HepG2 (cell line): ENCODE measurements around the gene LEFTY2. TPM values are rescaled to one million over a fixed set of nuclear protein-coding genes. Genes with fewer than 3 reads are reported as not detected.

Experiments used
- ATAC-seq: fragments of 200-7000 bp; cut with Tn5 transposase; 3 replicates; pipeline ENCODE4 v1.9.1; 2020; ENCODE audit warnings: mild to moderate bottlenecking, moderate library complexity
- BruUV-seq: library from RNA; stranded (reverse); fragments of 400-500 nt; replicated peaks from 2 replicates; lab custom pipeline; 2021; lab: Mats Ljungman, UMichigan
- CTCF ChIA-PET: fragments of 300-600 bp; formaldehyde crosslinking; extraction: SDS; loops from one replicate; lab custom pipeline; 2021; ENCODE audit warnings: low total read pairs, inconsistent platforms, low intra/inter-chr PET ratio; lab: Yijun Ruan, JAX
- POLR2A ChIA-PET: fragments of 350-600 bp; sonication (Branson Sonifier 250); formaldehyde crosslinking; loops from one replicate; lab custom pipeline; 2020; ENCODE audit warnings: antibody characterized with exemption, inconsistent platforms; lab: Yijun Ruan, JAX
- DNase-seq: peaks from one replicate; pipeline ENCODE4 v3.0.0-alpha.2; 2015; ENCODE audit warnings: low spot score
- FAIRE-seq: peaks from 3 replicates; lab custom pipeline; 2011; peaks lifted over from hg19 to GRCh38; lab: Jason Lieb, UNC
- H2AFZ ChIP-seq: one replicate; pipeline ENCODE4 v1.6.1; 2011; ENCODE audit warnings: low read length, inconsistent platforms
- H3K27ac ChIP-seq: fragments of 300-600 bp; 3 replicates; pipeline ENCODE4 v1.8.0; 2011; ENCODE audit warnings: mixed run types, mild to moderate bottlenecking, mixed read lengths, low read length, inconsistent platforms; ENCODE audit not compliant: insufficient read depth; ENCODE audit errors: extremely low read length
- H3K27me3 ChIP-seq, 2 experiments: fragments of 200-600 bp in 1 of 2; 2 replicates in 1 of 2; 3 replicates in 1 of 2; pipeline versions ENCODE4 v1.6.0 to v1.8.0; 2011; ENCODE audit warnings: low read length in 2 of 2, mild to moderate bottlenecking in 2 of 2, moderate library complexity in 2 of 2, inconsistent platforms in 1 of 2; ENCODE audit not compliant: insufficient read depth in 2 of 2, control insufficient read depth in 1 of 2
- H3K36me3 ChIP-seq, 2 experiments: fragments of 200-600 bp in 1 of 2; replicated peaks in 1 of 2; 2 replicates in 1 of 2; 3 replicates in 1 of 2; pipeline versions ENCODE4 v1.5.1 to v1.8.0; 2011; ENCODE audit warnings: low read length in 2 of 2, inconsistent platforms in 1 of 2; ENCODE audit not compliant: insufficient read depth in 2 of 2, control insufficient read depth in 1 of 2
- H3K4me1 ChIP-seq: 2 replicates; pipeline ENCODE4 v1.5.1; 2012; ENCODE audit warnings: low read length, inconsistent platforms; ENCODE audit not compliant: insufficient read depth
- H3K4me2 ChIP-seq: 2 replicates; pipeline ENCODE4 v1.6.0; 2011; ENCODE audit warnings: low read depth, low read length, inconsistent platforms
- H3K4me3 ChIP-seq, 3 experiments: fragments of 200-600 bp in 1 of 3; sonication (generic), shearing (Covaris generic) in 1 of 3; replicated peaks in 1 of 3; 2 replicates each; pipeline ENCODE4 v1.5.1; 2011 to 2016; ENCODE audit warnings: low read length in 3 of 3, inconsistent platforms in 2 of 3, low read depth in 2 of 3, mild to moderate bottlenecking in 2 of 3, control low read depth in 1 of 3, mixed read lengths in 1 of 3; ENCODE audit not compliant: insufficient read depth in 1 of 3
- H3K79me2 ChIP-seq: one replicate; pipeline ENCODE4 v1.6.1; 2011; ENCODE audit warnings: low read length, inconsistent platforms; ENCODE audit not compliant: insufficient read depth
- H3K9ac ChIP-seq: 2 replicates; pipeline ENCODE4 v1.6.0; 2011; ENCODE audit warnings: mild to moderate bottlenecking, low read depth, low read length, inconsistent platforms; ENCODE audit not compliant: insufficient read depth
- H3K9me3 ChIP-seq: 2 replicates; pipeline ENCODE4 v1.5.1; 2012; ENCODE audit warnings: mild to moderate bottlenecking, low read length
- H4K20me1 ChIP-seq: 2 replicates; pipeline ENCODE4 v1.6.0; 2011; ENCODE audit warnings: inconsistent platforms, mild to moderate bottlenecking, low read length, moderate library complexity; ENCODE audit not compliant: insufficient read depth
- ETV5 ChIP-seq: IDR thresholded peaks from 2 replicates; pipeline ENCODE4 v1.6.1; 2018; ENCODE audit warnings: missing biosample characterization, missing genetic modification reagents, inconsistent platforms, borderline replicate concordance
- FOXA1 ChIP-seq, 2 experiments: fragments of 450-650 bp in 1 of 2; sonication (generic) in 1 of 2; formaldehyde crosslinking in 1 of 2; IDR thresholded peaks; 2 replicates each; pipeline versions ENCODE4 v1.4.0 to v1.6.1; 2016 to 2020; ENCODE audit warnings: missing genetic modification reagents in 1 of 2
- GMEB1 ChIP-seq: sonication (generic); formaldehyde crosslinking; IDR thresholded peaks from 2 replicates; pipeline ENCODE4 v1.5.1; 2020; ENCODE audit warnings: missing genetic modification reagents, mild to moderate bottlenecking, borderline replicate concordance
- HIVEP1 ChIP-seq: sonication (generic); formaldehyde crosslinking; IDR thresholded peaks from 2 replicates; pipeline ENCODE4 v1.4.0; 2020; ENCODE audit warnings: mild to moderate bottlenecking, missing genetic modification reagents
- NR2F6 ChIP-seq, 2 experiments: IDR thresholded peaks; 2 replicates each; pipeline ENCODE4 v1.6.1; 2016; ENCODE audit warnings: antibody characterized with exemption in 1 of 2, mild to moderate bottlenecking in 1 of 2
- PHF8 ChIP-seq: sonication (generic); formaldehyde crosslinking; IDR thresholded peaks from 2 replicates; pipeline ENCODE4 v1.5.0; 2020; ENCODE audit warnings: missing genetic modification reagents
- ZNF207 ChIP-seq: fragments of 450-650 bp; IDR thresholded peaks from 2 replicates; pipeline ENCODE4 v1.6.1; 2016; ENCODE audit warnings: antibody characterized with exemption, borderline replicate concordance
- ZNF251 ChIP-seq: sonication (generic); formaldehyde crosslinking; IDR thresholded peaks from 2 replicates; pipeline ENCODE4 v1.9.0; 2021; ENCODE audit warnings: mild to moderate bottlenecking, missing genetic modification reagents
- ZNF672 ChIP-seq: sonication (generic); formaldehyde crosslinking; IDR thresholded peaks from 2 replicates; pipeline ENCODE4 v1.8.1; 2022; ENCODE audit warnings: missing genetic modification reagents
- WGBS: methylation state at CpG from one replicate; pipeline ENCODE4 v1.1.6; 2017; ENCODE audit warnings: low lambda C conversion rate; 5-methylcytosine and 5-hydroxymethylcytosine counted together
- in situ Hi-C: cut with HindIII; loops from 2 replicates; pipeline ENCODE4 v1.10.0; 2017; ENCODE audit warnings: low pct_unique_long_range_greater_than_20kb; ENCODE audit not compliant: extremely low pct_ligation_motif_present
- intact Hi-C: fragments of 100-400 bp; cut with micrococcal nuclease; formaldehyde crosslinking; loops from one replicate; pipeline ENCODE4 v1.10.0; 2022; ENCODE audit not compliant: unreplicated experiment
- polyA plus RNA-seq, 8 experiments: library from polyadenylated mRNA; depleted of rRNA in 3 of 8; stranded (reverse) in 7 of 8; unstranded in 1 of 8; fragments of >200 nt; fragmentation: Illumina TruSeq in 4 of 8; extraction: Trizol in 4 of 8; gene quantifications; 2 replicates each; pipeline versions ENCODE4 v1.2.1 to v1.2.3, GENCODE V29; 2011 to 2016; ENCODE audit warnings: low read depth in 4 of 8, missing spikeins in 1 of 8, mixed read lengths in 1 of 8; ENCODE audit not compliant: insufficient read depth in 1 of 8
- total RNA-seq, 5 experiments: library from RNA; depleted of rRNA; stranded (reverse); fragments of >200 nt; fragmentation: Illumina TruSeq; extraction: Trizol; gene quantifications; 2 replicates each; pipeline ENCODE4 v1.2.3, GENCODE V29; 2016; ENCODE audit warnings: low read depth in 1 of 5

LEFTY2 gene
- total and polyA plus RNA-seq, 2 of the 13 experiments (the other 11 are each of a cell fraction or from before 2014, with no cell fraction given): 0.13 to 0.33 TPM

GRCh38 chr1:225937048-225937968, 3.7 kb downstream of the LEFTY2 start:
- H3K4me2 ChIP-seq: peak overlapping the region; percentile 29
- no TSS peak for BruUV-seq
- peaks cover 0 to 7% of the 10 kb centered on the region in 2 experiments; a peak in 1 of 5 replicates for H3K27me3 ChIP-seq
- no peak for TF ChIP-seq ZNF672 (CRISPR knock-in tag)
- TF ChIP-seq ZNF207: no peak
- no peak for TF ChIP-seq PHF8 (CRISPR knock-in tag)
- TF ChIP-seq ZNF251 (CRISPR knock-in tag): no peak
- no peak for TF ChIP-seq GMEB1
- TF ChIP-seq FOXA1 (IDR thresholded peaks at IDR 0.05): no peak
- peak; percentile 35; the same call in 1 of the 2 replicates for TF ChIP-seq FOXA1 (CRISPR knock-in tag; IDR thresholded peaks at IDR 0.05)
- TF ChIP-seq NR2F6 (IDR thresholded peaks at IDR 0.05): peak; percentile 14; the same call in 1 of the 2 replicates
- TF ChIP-seq NR2F6 (CRISPR knock-in tag; IDR thresholded peaks at IDR 0.05): peak; percentile 49; the same call in 1 of the 2 replicates
- no peak for TF ChIP-seq HIVEP1 (CRISPR knock-in tag)
- TF ChIP-seq ETV5: peak; percentile 23; the same call in 1 of the 2 replicates
- no peak overlapping the region for H2AFZ ChIP-seq
- ChIA-PET POLR2A (interaction anchor here (3.5 kb wide), 1 partner anchor 14 kb away, joined by 16 read pairs; the partner anchor contains the start of gene PYCR2), CTCF (no interaction called here)
- no peaks in the 10 kb centered on the region for H4K20me1 ChIP-seq
- no peak for ATAC-seq
- H3K4me3 ChIP-seq: no peak overlapping the region
- intact Hi-C loops: no loop called here
- no peaks in the 10 kb centered on the region for H3K9me3 ChIP-seq
- FAIRE-seq: no peak
- no peaks in the 10 kb centered on the region for H3K79me2 ChIP-seq
- no peak for DNase-seq
- H3K9ac ChIP-seq: no peak overlapping the region
- in situ Hi-C loops: no loop called here
- no peak overlapping the region for H3K27ac ChIP-seq
- no peaks in the 10 kb centered on the region for H3K36me3 ChIP-seq
- peaks cover 44% of the 10 kb centered on the region for H3K4me1 ChIP-seq
- WGBS: 50% methylated on average over 9 of the region's 21 CpGs
